Myocyte (in vitro differentiated cells): ENCODE measurements around the gene SPINK2. TPM values are rescaled to one million over a fixed set of nuclear protein-coding genes. Genes with fewer than 3 reads are reported as not detected.

ENCODE experiments used
- DNase-seq: peaks from one replicate; pipeline ENCODE4 v3.0.0-alpha.2; 2012; ENCODE audit warnings: low read depth
- polyA plus RNA-seq: library from polyadenylated mRNA; unstranded; fragments of >200 nt; gene quantifications from one replicate; pipeline ENCODE4 v1.2.1, GENCODE V29; 2012; ENCODE audit warnings: missing spikeins
- total RNA-seq: library from RNA; depleted of rRNA; stranded (reverse); fragments of >200 nt; gene quantifications from 2 replicates; pipeline ENCODE4 v1.2.3, GENCODE V29; 2014

SPINK2 gene, protein sequence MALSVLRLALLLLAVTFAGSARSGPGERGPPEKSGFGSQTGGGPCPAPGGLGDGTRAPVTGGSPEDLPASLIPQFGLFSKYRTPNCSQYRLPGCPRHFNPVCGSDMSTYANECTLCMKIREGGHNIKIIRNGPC
- total RNA-seq, result not detected in 2 replicates
- not detected for polyA plus RNA-seq

DNA sequence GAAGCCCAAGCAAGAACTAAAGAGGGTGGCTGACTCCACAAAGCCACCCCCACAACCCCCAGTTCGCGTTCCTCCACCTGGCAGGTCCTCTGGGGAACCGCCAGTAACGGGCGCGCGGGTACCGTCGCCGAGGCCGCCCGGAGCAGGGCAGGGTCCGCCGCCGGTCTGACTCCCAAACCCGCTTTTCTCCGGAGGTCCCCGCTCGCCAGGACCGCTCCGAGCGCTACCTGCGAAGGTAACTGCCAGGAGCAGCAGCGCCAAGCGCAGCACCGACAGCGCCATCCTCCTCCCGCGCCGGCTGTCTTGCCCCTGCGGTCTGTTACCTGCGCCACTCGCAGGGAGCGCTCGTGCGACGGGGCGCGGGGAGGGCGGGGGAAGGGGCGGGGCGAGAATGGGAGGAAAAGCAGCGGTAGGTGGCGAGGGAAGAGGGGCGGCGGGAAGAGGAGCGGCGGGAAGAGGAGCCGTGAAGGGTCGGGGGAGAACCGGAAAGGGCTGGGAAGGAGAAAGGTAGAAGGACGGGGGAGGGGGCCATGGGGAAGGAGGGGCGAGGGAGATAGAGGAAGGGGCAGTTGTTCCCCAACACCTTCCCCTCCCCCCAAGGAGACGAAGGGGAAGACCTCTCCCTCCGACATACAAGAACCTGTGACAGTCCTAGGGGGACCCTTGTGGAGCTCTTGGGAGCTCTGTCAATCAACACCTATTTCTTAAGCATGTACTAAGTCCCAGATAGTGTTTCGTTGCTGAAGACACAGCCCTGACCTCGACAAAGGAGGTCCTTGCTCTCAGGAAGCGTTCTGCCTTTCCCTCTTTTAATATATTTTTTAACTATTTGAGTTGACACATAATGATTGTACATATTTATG lies at the start of gene SPINK2:
Gene SPINK2, minus strand, starts transcription at position 321 of the 863 bp plus-strand sequence. Its CDS starts 39 bp downstream, at position 282.
- DNase-seq, result no peak

DNA sequence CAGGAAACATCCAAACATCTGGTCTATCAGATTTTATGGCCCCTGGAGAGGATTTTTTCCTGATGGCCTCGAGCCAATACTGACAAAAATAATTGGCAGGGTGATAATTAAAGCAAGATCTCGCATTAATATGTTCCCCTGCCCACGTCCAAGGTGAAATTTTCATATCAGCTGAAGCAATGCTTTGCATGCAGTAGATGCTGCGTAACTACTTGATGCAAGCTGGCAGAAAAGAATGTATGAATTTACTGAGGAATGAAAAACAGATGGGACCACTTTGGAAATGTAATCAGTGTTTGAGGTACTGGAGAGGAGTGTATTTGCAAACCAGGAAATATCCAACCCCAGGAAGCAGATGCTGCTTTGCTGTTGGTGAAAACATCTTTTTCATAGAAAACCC lies 49.4 kb upstream of the SPINK2 start:
- DNase-seq, result no peak

DNA sequence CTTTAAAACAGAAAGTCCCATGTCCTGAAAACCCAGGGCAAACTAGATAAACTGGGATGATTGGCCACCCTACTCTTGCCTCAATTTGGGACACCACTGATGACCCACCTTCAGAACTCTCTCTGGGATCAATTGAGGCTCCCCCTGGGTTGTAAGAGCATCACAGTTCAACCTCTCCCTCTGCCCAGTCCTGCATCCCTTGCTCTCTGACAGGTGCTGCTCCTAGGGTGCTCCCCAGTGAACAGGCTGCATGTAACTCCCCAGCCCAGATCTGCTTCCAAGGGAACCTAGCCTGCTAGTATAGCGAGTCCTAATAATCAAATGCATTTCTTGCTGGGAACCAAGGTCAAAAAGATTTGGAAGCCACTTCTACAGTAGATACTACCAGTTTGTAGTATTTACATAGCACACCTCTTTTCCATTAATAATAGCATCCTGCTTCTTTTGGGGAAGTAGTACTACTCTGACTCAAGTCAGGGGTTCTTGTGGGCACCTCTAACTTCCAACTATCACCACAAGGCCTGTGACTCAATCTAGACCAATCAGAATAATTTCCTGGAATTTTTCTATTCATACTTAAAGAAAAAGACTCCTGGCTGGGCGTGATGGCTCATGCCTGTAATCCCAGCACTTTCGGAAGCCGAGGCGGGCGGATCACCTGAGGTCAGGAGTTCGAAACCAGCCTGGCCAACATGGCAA lies 42.1 kb upstream of the SPINK2 start:
- no peak for DNase-seq

DNA sequence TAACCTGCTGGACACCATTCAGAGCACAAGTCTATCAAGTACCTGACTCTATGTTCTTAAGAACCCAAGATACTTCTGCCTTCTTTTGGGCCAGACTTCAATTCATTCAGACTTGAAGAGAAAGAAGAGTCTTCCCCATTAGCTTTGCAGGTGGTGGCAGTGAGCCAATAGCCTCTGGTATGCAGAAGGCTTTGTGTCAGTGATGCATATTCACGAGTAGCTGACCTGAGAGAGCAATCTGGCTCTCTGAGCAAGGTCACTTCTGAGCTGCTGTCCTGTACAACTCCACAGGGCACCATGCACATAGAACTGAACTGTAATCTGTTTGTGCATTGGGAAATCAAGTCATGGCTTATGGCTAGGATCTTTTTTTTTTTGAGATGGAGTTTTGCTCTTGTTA lies 39.9 kb upstream of the SPINK2 start:
- DNase-seq, result no peak

DNA sequence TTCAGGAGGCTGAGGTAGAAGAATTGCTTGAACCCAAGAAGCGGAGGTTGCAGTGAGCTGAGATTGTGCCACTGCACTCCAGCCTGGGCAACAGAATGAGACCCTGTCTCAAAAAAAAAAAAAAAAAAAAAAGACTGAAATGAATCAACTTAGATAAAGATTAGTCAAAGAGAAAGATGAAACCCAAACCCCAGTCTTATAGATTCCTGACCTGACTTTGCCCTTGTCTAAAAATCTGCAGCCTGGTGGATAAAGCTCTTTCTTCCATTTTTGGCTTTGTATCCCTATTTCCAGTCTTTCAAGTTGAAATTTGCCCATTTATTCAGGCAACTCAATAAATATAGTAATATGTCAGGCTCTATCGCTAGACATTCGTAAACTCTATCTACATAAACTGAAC lies 39.3 kb upstream of the SPINK2 start:
- no peak for DNase-seq

DNA sequence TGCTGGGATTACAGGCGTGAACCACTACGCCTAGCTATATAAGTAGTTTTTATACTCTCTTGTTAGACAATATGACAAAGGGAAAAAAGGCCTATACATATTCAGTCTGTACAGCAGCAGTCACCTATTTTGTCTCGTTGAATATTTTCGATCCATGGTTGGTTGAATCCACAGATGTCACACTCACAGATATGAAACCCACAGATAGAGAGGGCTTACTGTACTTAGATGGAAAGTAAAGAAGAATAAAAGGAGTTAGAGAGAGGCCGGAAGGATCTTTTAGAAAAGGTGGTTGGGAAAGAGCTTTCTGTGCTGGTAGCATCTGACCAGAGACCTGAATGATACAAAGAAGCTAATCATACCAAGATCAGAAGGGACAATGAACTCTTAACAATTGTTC lies 38.3 kb upstream of the SPINK2 start:
- DNase-seq, result no peak

DNA sequence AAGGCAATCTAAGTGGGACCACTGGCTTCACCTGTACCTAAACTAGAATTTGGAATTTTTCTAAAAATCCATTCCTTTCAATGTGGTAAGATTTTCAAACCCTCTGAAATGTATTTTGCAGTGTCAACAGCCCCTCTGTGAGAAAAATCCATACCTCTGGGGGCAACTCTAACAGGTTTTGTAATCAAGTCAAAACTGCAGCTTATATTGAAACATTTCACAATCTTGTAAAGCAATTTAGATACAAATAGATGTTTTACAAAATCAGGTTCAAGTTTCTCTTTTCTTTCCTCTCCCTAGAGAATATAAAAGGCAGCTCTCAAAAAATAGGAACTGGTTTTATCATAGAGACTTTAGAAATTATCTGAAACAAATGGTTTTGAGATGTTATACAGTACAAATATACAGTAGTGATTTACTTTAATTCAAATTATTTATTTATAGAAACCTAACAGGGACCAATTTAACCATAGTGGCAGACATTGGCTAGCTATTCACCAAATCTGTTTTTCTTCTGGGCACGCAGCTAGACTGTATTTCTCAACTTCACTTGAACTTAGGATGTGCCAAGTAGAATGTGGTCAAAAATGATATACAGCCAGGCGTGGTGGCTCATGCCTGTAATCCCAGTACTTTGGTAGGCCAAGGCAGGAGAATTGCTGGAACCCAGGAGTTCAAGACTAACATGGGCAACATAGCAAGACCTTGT lies 36.3 kb upstream of the SPINK2 start:
- peak; percentile 30 for DNase-seq

DNA sequence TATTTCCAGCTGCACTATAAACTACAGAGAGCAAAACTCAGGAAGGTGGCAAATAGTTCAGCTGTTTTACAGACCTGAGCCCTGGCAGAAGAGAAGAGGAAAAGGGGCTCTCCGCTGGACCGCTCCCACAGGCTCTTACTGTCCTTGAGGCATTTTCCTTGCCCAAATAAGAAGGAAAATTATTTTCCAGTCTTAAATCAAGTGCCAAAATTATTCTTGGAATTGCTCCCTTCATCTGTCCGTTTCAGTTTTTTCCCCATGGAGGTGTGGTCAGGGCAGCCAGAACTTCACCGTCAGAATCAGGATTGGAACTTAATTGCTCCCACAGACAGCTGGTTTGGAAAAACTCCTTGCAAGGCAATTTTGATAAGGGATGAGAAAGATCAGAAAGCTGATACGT lies 35.2 kb upstream of the SPINK2 start:
- DNase-seq, result no peak

DNA sequence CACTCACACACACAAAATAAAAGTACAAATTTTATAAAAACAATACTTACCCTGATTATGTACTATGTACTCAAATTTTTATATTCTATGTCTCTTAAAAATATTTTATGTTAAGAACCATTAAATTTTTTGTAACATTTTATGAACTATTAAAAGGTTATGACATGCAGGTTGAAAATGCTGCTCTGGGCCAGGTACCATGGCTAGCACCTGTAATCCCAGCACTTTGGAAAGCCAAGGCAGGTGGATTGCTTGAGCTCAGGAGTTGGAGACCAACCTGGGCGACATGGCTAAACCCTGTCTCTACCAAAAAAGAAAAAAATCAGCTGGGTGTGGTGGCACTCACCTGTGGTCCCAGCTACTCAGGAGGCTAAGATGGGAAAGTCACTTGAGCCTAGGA lies 29.4 kb upstream of the SPINK2 start:
- DNase-seq, result no peak

DNA sequence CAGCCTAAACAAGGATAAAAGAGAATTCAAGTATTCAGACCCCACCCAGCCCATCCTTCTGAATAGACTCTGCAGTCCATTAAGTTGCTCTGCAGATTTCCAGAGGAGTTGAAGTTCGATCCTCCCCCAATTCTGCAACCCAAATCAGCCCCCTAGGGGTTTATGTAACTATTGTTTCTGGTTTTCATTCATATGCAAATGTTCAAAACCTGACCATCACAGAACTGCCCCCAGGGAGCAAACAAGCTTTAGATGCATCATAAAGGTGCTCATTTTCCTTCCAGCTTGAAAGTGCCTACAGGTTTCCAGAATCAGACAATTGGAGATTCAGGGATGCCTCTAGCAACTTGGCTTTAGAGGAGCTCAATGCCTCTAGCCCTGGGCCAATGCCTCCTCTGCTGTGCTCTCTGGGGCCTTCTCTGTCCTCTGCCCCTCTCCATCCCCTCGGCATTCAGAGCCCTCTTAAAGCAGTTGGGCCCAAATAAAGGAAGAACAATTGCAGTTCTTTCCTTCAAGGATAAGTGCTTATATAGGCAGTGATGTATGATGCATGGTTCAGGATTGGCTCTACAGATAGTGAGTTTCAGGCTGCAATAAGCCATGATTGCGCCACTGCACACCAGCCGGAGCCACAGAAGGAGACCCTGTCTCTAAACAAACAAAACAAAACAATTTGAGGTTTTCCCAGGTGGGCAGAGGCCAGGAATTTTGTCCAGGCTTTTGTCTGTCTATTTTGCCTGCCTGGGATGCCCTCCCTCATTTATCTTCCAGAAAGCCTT lies 23.5 kb upstream of the SPINK2 start:
- no peak for DNase-seq

DNA sequence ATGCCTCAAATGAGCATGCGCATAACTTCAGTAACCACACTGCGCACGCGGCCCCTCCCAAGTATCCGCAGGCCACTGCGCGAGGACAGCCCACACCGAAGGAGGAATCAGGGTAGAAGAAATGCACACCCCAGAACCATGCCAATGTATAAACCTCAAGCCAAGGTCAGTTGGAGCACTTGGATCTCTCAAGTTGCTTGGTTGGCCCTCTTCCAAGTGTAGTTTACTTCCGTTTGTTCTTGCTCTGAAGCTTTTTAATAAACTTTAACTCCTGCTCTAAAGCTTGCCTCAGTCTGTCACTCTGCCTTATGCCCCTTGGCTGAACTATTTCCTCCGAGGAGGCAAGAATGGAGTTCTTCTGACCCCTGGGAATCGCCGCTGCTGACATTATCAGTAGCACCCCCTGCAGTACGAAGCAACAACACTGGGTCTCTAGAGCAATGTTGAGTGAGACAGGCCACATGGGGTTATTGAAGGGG lies 22.0 kb upstream of the SPINK2 start:
- no peak for DNase-seq

DNA sequence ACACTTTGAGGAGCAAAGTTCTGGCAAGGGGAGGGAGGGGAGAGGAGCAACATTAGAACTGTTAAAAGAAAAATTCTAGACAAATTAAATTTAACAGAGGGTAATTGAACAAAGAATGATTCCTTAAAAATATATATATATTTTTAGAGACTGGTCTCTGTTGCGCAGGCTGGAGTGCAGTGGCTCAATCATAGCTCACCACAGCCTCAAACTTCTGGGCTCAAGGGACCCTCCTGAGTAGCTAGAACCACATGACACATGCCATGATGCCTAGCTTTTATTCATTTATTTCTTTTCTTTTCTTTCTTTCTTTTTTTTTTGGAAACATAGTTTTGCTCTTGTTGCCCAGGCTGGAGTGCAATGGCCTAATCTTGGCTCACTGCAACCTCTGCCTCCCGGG lies 19.1 kb upstream of the SPINK2 start:
- DNase-seq, result no peak

DNA sequence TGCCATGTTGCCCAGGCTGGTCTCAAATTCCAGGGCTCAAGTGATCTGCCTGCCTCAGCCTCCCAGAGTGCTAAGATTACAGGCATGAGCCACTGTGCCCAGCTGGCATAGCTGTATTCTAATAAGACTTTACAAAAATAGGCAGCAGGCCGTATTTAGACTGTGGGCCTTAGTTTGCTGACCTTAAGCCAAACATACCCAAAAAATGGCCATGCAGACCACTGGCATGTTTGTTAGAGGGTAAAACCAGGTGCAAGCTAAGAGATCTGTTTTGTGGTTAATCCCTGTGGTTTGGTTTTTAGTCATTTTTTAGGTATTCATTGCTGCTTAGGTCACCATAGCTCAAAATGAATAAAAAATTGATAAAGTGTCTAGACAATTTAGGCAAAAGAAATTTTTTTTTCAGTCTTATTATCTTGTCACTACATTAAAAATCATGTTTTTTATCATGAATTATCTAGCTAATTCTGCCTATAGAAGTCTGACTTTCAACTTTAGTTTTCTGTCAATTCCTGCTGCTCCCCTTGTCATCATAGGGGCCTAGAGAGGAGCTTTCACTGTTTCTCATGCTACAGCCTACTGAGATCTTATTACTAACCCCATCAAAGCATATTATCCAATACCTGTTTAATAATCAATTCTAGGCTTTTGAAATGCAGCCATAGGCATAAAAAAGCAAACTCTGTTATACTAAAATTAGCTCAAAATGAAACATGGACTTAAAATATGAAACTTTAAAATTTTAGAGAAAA lies 7.5 kb upstream of the SPINK2 start:
- peak; percentile 95 for DNase-seq

DNA sequence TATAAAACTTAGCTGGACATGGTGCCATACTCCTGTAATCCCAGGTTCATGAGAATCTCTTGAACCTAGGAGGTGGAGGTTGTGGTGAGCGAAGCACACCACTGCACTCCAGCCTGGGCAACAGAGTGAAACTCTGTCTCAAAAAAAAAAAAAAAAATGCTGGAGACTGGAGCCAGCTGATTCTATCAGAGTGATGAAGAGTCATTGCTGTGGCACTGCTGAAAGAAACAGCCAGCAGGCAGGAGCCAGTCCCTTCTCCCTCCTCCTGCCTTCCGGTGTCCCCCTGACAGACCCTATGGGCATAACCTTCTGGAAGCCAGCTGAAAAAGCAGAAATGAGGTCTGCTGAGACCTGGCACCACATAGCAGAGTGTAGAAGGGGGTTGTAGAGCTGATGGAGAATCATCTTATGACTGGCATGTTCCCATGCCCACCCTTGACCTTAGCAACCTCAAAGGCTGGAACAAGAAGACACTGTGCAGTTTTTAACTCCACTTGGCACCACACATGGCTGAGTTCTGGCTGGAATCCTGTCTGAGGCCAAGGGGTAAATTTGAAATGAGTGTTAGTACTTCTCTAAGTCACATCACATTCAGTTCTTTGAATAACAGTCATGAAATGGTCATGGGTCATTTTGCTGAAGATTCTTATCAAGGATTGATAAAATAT lies 2.6 kb upstream of the SPINK2 start:
- DNase-seq, result no peak

DNA sequence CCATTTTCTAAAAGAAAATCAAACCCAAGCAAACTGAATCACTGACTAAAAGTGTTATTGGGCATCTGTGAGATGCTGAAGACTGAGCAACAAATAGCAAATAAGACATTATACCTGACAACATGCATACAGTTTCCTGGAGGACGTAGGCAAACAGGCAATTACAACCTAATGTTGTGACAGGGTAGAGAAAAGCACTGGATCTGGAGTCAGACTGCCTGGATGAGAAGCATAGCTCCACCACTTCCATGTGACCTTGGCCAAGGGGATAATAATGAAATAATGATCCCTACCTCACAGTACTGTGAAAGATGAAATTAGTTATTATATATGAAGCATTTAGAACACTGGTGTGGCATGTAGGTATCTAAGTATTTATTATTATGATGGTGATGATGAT lies 2.7 kb downstream of the SPINK2 start:
- no peak for DNase-seq

DNA sequence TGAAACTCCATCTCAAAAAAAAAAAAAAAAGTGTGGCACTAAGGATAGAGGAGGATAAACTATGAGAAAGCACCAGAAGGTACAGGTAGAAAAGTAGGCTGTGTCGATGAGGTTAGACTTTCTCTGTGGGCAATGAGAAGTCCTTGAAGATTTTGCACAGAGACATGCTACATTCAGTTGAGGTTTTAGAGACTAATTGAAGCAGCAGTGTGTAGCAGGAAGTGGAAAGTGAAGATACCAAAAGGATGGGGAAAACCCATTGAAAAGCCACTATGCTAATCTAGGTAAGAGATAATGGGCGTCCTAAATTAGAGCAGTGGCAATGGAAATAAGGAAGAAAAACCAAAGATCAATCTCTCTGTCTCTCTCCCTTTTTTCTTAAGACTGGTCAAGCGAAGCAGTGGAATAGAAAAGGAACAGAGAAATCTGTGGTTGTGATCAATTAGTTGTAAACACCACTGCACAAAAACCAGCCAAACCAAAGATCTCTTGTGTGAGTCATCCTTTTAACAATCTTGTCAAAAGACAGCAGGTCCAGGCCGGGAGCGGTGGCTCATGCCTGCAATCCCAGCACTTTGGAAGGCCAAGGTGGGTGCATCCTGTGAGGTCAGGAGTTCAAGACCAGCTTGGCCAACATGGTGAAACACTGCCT lies 3.5 kb downstream of the SPINK2 start:
- no peak for DNase-seq

DNA sequence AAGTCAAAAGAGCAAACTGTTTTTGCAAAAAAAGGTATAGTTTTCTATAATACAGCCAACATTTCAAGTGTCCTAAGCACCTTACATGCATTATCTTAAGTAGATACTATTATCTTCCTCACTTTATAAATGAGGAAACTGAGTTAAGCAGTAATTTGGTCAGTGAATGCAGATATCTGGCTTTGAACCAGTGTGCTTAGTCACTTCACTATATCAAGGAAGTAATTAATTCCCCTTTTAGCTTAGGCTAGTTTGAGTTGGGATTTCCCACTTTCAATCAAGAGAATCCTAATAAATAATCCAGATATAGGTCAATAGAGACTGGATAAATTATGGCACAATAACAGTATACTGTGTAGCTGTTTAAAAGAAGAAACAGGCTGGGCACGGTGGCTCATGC lies 14.8 kb downstream of the SPINK2 start:
- no peak for DNase-seq

DNA sequence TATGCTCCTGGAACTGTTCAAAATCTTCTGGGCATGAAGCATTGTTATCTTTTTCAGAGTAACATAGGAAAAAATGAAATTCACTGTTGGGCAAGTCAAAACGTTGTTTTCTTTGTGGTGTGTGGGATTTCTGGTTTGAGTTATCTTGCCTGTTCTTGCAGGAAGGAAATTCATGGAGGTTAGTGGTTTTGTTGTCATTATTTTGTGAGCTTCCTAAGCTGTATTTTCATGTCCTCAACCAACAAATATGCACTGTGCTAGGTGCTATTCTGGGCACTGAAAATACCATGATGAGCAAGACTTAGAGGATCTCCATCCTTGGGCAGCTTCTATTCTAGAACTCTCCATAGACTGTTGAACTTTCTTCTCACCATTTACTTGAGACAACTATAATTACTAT lies 16.9 kb downstream of the SPINK2 start:
- DNase-seq, result peak; percentile 24

DNA sequence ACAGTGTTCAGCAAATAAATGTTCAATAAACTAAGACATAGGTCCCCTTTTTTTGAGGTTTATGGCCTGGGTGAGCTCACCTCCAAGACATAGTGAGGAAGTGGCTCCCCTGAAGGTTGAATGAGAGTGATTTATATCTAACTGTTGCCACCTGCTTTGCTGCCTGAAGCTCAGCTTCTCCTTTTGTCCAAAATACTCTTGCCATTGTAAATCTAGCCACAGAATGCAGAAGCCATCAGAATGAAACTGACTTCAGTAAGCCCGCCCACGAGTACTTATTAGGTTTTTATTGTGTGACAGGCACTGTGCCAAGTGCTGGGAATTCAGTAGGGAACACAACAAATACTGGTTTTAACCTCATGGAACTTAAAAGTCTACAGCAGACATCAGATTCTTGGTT lies 18.0 kb downstream of the SPINK2 start:
- peak; percentile 19 for DNase-seq
